Stimulated activated naive CD8-positive, alpha-beta T cell treated with anti-CD3 and anti-CD28 coated beads, Interleukin-15, Interleukin-2, amounts not matched to agents 100 U/mL and 50 U/mL, for 24 hours (primary cell): ENCODE data around the gene ALDH1A2.
"Not testable (repeated sequence)": the region's sequence is repeated elsewhere in the genome, so short reads cannot be mapped to it uniquely, and the experiment has no call there.

Experiments
- ATAC-seq: fragments of 150-1000 bp; cut with Tn5 transposase; one replicate; pipeline ENCODE4 v1.10.0; 2021
- DNase-seq: peaks from one replicate; pipeline ENCODE4 v3.0.0; 2021

ALDH1A2 gene

DNA sequence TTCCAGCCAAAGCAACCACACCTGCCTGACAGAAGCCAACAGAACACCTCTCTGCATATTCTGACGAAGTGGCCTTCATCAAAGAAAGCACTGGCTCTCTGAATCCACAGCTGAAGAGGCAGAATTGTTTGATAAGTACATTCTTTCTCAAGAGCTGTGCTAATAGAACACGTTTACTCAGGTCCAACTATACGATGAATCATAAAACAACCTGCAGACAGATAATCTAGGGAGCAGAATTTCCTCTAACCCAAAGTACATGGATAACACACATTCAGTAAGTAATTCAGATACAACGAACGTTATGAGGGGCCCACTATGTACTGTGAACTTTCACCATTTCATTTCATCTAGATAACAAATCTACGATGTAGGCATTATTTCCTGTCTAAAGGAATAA lies 25.4 kb downstream of the ALDH1A2 start:
- ATAC-seq (no peak), DNase-seq (no peak)

DNA sequence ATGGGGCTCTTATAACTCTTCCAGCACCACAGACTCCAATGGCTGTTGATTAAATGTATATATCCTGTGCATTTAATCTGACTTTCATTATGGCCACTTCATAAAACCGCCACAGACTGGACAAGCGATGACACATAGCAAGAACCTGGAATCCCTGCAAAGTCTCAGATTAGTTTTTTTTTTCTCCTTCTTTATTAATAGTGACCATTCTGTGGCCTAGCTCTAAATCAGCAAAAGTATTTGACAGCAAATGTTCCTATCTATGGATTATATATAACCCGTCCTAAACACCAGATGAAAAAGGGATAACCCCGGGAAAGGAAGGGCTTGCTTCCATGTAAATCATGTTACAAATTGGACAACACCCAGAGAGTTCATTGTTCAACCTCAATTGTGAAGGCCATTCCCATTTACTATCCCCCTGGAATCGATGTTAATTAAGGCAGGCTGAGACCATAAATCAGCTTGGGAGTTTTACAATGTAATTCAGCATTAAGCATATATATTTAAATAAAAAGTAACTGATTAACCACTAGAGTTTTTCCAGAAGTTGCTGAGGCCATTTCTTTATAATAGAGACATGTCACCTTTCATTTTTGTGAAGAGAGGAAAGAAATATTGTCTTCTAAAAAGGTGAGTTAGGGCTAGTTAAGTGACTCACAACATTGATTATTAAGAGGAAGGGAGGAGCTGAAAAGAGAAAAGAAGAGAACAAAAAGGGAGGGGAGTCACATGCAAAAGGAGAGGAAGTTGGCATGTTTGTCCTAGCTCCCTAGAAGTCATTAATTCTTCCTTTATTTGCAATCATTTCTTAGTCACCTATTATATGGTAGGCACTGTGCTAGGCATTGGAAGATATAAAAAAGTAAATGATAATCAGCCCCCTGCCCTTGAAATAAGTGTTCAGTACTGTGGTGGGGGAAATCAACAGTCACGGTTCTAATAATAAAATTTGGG lies 26.2 kb downstream of the ALDH1A2 start:
- no peak for ATAC-seq
- no peak for DNase-seq

DNA sequence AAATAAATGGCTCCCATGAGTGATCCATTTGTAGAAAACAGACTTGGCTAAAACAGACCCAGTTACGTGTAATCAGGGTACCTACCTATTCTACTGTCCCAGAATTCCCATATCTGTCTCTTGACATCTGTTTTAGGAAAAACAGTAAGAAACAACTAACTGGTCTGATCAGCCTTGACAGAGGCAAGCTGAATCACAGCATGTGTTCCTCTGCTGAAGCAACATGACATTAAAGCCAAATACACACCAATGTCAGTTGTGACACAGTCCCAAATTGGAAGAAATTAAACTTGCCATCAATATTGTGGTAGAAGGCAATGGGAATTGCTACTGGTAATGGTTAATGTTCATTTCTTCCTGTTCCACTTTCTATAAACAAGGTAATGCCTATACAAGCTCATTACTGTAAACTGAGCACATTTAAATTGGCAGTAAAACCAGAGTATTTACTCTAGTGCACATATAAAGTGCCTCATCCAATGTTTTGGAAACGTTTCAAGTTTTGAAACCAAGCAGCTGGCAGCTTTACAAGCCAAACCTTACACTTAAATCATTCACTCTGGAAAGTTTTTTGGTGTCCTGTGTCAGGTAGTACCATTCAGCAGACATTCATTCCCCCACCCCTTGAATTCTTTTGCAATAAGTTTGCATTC lies 27.0 kb downstream of the ALDH1A2 start:
- DNase-seq (no peak), ATAC-seq (no peak)

DNA sequence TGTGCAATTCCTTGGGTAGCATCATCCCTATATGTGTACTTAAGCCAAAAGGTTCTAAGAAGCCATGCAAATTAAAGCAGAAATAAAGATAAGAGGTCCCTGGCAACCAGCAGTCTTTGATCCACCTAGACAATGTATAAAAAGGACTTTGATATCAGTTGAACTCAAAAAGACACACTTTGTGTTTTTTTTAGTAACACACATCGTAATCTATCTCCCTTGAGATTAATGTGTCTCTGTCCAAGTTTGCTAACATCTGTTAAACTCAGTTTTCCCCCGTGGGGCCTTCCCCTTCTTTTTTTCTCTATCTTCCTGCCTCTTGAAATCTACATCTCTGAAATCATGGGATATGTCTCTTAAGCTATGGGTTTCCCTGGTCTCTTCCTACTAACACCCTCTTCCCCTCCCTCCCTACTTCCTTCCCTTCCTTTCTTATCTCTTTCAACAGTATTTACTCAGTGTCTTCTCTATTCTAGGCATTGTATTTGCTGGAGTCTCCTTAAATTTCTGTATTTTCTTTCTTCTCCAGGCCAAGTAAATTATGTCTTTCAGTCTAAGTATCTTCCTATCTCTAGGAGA lies 27.7 kb downstream of the ALDH1A2 start:
- no peak for DNase-seq
- ATAC-seq, result no peak

DNA sequence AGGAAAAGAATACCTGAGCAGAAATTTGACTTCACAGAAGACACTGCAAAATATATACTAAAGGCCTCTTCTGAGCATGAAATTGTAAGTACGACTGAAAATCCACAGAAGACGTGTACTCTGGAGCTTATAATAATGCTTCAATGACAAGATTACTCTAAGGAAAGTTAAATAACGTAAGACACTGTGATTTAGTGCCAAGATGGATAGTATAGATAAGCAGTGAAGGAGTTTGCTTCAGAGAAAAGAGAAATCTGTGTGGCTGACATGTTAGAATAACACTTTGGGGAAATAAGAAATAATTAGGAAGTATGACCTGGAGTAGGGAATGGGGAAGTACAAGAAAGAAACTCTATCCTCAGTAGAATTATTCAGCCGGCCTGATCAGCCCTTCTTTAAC lies 28.9 kb downstream of the ALDH1A2 start:
- DNase-seq (no peak), ATAC-seq (no peak)

DNA sequence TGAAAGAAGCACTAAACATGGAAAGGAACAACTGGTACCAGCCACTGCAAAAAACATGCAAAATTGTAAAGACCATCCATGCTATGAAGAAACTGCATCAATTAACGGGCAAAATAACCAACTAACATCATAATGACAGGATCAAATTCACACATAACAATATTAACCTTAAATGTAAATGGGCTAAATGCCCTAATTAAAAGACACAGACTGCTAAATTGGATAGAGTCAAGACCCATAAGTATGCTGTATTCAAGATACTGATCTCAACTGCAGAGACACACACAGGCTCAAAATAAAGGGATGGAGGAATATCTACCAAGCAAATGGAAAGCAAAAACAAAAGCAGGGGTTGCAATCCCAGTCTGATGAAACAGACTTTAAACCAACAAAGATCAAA lies 37.1 kb downstream of the ALDH1A2 start:
- not testable (repeated sequence) for DNase-seq, ATAC-seq

DNA sequence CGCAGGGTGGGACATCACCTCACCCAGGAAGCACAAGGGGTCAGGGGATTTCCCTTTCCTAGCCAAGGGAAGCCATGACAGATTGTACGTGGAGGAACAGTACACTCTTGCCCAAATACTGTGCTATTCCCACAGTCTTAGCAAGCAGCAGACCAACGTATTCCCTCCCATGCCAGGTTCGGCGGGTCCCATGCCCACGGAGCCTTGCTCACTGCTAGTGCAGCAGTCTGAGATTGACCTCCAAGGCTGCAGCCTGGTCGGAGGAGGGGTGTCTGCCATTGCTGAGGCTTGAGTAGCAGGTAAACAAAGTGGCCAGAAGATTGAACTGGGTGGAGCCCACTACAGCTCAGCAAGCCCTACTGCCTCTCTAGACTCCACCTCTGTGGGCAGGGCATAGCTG lies 39.0 kb downstream of the ALDH1A2 start:
- no peak for ATAC-seq

DNA sequence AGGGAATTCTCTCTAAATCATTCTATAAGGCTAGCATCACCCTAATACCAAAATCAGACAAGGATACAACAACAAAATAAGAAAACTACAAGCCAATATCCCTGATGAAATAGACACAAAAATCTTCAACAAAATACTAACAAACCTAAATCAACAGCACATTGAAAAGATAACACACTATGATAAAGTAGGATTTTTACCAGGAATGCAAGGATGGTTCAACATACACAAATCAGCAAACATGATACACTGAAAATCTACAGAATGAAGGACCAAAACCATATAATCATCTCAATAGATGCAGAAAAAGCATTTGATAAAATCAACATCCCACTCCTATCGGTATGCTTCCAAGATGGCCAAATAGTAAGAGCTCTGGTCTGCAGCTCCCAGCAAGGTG lies 39.5 kb downstream of the ALDH1A2 start:
- no peak for ATAC-seq

More for the DNA sequence above, 39.0 kb downstream of the ALDH1A2 start:
- DNase-seq, result no peak

DNA sequence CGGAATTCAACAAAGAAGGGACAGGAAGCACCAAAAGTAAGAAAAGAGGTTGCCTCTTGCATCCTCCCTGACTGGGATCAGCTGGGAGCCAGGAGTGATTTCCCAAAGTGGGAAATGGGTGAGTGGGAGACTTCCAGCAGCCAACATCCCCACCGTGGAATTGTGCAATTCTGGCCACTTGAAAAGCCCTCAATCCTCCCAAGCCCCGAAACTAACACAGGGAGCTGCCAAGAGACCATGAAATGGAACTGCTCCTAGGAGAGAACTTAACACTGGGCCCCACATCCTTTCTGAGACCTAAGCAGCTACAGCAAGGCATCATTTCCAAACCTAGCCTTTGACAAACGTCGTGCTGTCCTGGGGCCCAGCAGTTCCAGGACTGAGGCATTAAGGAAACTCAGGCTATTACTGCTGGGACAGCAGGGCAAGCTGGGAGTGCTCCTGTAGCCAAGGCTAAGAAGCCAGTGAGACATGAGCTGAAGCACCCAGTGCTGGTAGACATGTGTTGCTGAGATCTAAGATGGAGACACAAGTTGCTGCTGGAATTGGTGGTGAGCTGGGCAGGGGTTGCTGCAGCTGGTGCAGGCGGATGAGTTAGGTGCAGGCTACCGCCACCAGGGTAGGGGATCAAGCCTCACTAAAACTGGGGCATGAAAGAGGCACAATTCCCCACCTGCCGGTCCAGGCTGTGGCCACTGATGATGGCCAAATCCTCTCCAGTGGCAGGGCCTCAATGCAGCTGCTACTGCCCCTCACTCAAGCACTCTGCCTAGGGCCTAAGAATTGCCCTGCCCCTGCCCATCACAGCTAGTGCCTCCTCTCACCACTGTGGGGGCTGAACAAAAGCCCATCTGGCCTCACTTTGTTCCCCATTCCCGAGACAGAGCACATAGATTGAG lies 43.9 kb downstream of the ALDH1A2 start:
- DNase-seq (no peak), ATAC-seq (no peak)

More for the DNA sequence above, 39.5 kb downstream of the ALDH1A2 start:
- DNase-seq, result no peak

DNA sequence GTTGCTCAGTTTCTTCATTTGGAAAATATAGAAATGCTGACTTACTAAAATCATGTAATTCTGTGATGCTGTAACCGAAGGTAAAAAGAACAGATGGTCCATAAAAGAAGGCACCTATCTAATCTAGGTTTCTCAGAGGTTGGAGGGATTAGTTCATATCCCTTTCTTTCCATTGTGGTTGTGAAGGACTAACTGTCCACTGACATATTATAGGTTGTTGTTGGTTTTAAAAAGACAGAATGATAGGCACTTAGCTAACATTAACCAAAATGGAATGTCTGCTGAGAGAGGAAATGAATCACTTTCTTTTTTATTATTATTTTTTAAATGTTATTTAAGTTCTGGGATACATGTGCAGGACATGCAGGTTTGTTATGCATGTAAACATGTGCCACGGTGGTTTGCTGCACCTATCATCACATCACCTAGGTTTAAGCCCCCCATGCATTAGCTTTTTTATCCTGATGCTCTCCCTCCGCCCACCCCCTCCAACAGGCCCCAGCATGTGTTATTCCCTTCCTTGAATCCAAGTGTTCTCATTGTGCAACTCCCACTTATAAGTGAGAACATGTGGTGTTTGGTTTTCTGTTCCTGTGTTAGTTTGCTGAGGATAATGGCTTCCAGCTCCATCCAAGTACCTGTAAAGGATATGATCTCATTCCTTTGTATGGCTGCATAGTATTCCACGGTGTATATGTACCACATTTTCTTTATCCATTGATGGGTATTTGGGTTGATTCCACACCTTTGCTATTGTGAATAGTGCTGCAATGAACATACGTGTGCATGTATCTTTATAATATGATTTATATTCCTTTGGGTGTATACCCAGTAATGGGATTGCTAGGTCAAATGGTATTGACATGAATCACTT lies 45.8 kb downstream of the ALDH1A2 start:
- ATAC-seq (no peak), DNase-seq (no peak)

DNA sequence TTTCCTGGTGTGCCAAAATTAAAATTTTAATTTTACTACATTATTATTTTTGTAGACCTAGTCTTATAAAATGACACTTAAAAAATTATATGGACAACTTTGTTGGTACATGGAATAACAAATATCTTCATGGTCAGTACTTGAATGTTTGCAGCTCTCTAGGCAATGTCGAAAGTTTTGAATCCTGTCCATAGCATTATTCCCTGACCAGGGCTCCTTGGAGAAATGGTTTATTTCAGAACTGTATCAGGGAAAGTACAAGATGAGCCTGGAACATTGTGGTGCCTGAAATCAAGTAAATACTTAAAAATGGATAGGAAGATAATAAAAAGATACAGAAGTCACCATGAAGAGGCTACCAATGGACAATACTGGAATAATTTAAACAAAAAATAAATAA lies 47.6 kb downstream of the ALDH1A2 start:
- DNase-seq (no peak), ATAC-seq (no peak)

DNA sequence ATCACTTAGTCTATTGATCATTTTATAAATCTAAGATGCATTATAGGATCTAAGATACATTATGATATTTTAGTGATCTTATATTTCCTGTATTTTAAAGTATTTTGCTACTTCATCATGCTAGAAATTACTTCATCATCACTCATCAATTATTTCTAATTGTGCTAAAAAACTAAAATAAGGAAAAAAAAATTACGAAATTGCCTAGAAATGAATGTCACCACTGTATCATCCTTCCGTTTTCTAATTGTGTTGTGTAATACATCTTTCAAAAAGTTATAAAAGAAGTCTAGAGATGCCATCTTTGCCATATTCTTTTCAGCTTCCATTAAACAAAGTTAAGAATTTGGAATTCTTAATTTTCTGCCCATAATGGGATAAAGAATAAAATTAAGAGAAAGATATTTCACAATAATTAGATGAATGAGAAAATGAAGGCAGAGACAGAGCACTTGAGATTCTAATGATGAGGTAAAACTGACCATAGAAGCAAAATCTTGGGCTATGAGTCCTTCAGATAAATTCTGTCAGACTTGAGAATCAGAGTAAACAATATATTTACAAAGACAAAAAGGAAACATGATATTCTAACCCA lies 48.8 kb downstream of the ALDH1A2 start:
- ATAC-seq (no peak), DNase-seq (no peak)

DNA sequence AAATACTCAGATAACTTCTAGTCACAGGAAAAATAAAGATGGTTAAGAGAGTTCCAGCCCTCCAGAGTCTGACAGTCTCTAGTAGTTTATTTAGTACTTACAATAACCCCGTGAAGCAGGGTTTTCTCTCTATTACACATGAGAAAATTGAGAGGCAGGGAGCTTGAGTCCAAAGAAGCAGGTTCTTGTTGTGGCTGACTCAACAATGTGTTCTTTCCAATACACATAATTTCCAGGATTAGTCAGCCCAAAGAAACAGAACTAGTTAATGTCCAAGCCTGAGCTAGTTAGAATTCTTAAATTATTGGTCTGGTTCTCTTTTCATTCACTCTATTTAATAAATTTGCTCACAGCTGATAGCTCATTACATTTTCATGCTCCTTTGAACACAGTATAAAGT lies 49.9 kb downstream of the ALDH1A2 start:
- no peak for DNase-seq
- no peak for ATAC-seq

DNA sequence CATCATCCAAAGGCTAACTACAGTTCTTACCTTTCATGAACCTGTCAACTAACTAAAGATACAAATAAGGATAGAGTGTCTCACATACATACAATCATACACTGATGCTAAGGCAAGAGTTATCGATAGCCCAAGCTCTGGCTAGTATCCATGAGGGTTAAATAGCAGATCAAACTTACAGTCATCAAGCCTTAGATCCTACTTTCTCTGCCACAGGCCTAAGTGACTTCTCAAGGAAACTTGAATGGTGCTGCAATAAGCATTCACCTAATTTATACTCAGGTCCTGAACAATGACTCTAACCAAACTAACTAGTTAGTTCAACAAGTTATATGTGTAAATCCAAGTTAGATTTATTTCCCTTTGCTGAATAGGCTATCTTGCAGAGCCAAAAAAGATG lies 51.0 kb downstream of the ALDH1A2 start:
- DNase-seq (no peak), ATAC-seq (no peak)

DNA sequence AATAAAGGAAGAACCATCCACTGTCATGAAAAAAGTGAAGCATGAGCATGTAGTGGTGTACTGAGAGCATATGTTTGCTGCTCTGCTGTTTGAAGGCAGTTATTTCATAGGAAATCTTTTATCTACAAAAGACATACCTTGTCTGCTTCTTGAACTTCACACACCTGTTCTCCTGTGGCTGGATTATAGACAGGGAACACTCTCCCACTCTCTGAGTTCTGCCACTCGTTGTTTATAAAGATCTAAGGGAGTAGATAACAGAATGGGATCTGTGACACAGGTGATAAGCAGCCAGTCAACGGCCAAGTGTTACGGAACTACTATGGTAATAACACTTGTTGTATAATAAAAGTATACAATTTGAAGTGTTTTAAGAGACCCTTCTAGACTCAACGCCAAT lies 51.5 kb downstream of the ALDH1A2 start:
- ATAC-seq (no peak), DNase-seq (no peak)

DNA sequence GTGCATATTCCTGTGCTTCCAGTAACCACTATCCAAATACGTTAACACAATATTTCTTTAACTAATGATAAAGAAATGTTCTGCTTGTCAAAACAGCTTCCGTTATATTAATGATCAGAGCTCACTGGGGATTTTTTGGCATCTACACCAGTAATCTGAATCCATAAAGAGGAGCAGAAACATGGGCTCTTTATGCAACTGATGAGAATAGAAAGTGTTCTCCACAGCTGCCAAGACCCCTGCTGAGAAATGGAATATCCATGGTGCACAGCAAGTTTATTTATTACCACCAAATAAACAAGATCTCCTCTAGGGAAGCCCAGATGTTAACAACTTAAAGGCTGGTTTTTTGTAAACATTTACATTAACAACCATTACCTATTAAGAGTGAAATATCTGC lies 54.5 kb downstream of the ALDH1A2 start:
- DNase-seq, result no peak

DNA sequence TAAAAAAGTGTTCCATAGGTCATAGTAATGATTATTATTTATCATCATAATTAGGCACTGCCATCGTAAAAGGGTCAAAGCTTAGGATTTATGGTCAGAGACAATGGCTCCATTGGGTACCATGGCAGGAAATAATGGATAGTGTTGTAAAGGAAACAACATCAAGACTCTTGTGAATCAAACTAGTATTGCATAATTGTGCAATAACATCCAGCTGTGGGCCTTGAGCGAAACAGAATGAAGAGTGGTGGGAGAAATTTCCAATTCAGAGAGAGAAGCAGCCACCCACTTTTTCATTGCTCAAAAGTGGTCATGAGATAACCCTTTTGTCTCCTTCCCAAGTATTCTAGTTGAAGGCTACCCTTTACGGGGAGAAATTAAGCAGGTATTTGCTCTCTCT lies 61.7 kb downstream of the ALDH1A2 start:
- no peak for ATAC-seq
- no peak for DNase-seq

More for the DNA sequence above, 54.5 kb downstream of the ALDH1A2 start:
- no peak for ATAC-seq

DNA sequence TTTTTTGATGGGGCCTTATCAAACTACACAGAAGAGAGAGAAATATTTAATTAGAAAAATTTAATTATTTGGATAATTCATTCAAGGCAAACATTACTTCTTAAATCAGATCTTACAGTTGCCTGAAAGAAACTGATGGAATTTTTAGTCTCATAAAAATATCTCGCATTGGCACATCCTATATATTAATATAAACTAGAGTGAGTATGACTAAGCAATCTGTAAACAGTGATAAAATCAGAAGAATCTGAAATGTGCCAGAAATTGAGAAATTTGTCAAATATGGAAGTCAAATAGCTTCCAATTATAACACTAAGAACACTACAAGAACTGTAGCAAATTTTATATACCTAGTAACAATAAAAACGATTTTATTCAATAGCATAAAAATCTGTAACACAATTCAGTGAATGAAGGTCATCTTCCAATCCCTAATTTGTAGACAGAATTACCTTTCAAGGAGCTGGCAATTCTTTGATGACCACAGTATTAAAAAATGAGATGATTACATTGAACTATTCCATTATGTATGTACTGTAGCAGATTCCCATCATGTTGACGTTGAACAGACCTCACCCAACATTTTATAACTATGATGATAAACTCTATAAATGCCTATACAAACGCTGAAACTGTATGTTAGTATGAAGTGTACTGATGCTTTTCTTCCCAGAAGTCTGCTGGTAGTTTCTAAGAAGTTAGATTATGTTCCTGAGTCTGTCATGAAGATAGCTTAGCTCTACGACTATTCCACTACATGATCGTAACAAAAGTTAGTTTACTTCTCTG lies 63.0 kb downstream of the ALDH1A2 start:
- DNase-seq (no peak), ATAC-seq (no peak)

DNA sequence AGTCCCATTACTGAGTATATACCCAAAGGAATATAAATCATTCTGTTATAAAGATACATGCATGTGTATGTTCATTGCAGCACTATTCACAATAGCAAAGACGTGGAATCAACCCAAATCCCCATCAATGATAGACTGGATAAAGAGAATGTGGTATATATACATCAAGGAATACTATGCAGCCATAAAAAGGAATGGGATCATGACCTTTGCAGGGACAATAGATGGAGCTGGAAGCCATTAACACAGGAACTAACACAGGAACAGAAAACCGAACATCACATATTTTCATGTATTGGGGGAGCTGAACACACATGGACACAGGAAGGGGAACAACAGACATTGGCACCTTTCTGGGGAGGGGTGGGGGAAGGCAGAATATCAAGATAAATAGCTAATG lies 65.8 kb downstream of the ALDH1A2 start:
- not testable (repeated sequence) for ATAC-seq, DNase-seq

DNA sequence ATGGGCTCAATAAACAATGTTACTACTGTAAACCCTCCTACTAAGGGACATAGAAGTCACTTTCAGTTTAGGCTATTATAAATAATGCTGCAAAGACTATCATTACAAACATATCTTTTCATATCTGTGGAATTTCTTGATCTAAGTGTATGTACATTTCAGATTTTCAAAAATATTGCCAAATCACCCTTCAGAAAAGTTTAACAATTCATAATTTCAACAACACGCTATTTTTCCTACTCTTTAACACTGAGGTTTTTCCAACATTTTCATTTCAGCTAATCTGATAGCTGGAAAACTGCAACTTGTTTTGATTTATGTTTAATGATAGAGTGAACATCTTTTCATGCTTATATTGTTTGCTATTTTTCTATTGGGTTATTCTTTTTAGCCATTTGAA lies 69.0 kb downstream of the ALDH1A2 start:
- DNase-seq (no peak), ATAC-seq (no peak)
